Stimulated activated CD8-positive, alpha-beta memory T cell treated with anti-CD3 and anti-CD28 coated beads, Interleukin-4, amount 100 ng/mL, for 4 hours (primary cell): ENCODE results near the gene GGT1.
"Not testable (repeated sequence)": the region's sequence is repeated elsewhere in the genome, so short reads cannot be mapped to it uniquely, and the experiment has no call there.

Experiments
- DNase-seq, 2 donors: peaks; one replicate each; pipeline ENCODE4 v3.0.0-alpha.2; 2020; ENCODE audit warnings: low read depth in 2 of 2, low spot score in 1 of 2

Gene GGT1

GRCh38 chr22:24633231-24634023 lies 30.4 kb downstream of the GGT1 start:
- DNase-seq, result not testable (repeated sequence)

- DNase-seq, result not testable (repeated sequence)
These were observed 31.9 kb downstream of the GGT1 start for GRCh38 chr22:24634776-24635389.

GRCh38 chr22:24636513-24636912 lies 33.5 kb downstream of the GGT1 start:
- not testable (repeated sequence) for DNase-seq

DNA sequence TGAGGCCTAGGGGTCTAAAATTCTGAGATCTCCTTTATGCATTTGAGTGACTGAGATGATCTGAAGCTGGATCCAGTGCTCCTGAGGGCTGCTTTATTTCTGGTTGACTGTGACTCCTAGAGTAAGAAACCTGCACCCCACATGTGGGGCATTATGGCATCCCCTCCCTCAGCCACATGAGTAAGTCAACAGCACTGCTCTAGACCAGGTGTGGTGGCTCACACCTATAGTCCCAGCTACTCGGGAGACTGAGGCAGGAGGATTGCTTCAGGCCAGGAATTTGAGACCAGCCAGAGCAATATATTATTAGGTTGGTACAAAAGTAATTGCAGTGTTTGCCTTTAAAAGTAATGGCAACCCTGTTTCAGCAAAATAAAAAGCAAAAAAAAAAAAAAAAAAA lies 39.3 kb downstream of the GGT1 start:
- DNase-seq, result not testable (repeated sequence)

GRCh38 chr22:24644409-24644808 lies 41.4 kb downstream of the GGT1 start:
- DNase-seq, result not testable (repeated sequence)

DNA sequence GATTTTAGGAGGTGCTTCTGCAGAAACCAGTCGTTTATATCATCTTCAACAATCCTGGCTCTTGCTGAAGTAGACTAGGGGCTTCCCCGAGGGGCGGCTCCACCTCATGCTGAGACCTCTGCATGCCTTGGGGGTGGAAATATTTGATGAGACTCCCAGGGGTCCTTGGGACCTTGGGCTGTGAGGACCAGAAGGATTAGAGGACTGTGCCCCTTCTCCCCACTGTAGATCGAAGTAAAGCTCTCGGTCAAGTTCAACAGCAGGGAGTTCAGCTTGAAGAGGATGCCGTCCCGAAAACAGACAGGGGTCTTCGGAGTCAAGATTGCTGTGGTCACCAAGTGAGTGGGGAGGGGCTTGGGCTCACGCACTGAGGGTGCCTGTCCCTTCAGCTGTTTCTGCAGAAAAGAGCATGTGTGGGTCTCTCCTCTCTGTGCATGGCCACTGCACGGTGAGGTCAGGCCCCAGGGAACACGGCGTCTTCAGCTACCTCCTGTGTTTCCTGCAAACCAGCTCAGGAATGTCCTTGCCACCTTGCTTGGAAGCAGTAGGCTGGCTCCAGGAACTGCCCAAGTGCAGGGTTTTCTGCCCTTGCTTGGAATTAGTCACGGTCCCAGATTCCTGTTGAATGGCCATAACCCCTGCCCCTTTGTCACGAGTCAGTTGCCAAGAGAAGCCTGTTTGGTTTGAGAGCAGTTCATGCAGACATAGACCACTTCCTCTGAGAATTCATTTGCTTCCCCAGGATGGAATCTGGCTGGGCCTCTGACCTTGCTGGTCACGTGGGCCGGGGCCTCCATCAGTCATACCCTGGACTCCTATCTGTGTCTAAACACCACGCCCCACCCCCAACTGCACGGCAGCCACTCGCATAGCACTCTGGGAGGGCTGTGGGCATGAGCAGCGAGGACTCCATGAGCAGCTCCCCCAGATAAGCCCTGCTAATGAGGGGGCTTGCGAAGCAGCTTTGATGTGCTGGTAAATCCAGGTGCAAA lies 42.7 kb downstream of the GGT1 start:
- DNase-seq, result not testable (repeated sequence)

- DNase-seq, result not testable (repeated sequence)
These were observed 43.8 kb downstream of the GGT1 start for GRCh38 chr22:24646756-24647155.

DNA sequence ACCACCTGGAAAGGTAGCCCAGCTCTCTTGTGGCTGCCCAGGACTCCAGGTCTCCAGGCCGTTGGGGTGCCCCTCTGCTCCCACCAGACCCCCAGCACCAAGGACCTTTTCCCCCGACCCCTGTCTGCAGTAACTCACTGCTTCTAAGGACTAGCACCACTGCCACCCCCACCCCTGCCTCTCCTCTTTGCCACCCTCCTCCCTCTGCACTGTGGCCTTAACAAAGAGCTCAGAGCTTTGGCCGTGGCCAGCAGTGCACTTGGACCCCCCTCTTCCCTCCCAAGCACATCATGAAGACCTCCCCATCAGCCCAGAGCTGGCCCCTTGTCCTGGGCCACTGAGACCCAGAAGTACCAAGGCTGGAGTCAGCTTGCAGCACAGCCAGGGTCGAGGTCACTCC lies 46.4 kb downstream of the GGT1 start:
- not testable (repeated sequence) for DNase-seq

GRCh38 chr22:24650884-24651283 lies 47.9 kb downstream of the GGT1 start:
- DNase-seq, result peak; percentile 3 to 4

DNA sequence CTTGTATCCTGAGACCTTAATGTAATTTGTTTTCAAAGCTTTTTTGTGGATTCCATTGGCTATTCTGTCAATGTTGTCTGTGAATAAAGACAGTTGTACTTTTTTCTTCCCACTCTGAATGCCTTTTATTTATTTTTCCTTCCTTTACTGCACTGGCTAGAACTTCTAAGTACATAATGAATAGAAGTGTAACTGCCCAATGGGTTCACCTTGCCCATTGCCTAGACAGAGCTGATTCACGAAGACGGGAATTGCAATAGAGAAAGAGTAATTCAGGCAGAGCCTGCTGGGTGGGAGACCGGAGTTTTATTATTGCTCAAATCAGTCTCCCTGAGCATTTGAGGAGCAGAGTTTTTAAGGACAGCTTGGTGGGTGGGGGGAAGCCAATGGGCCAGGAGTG lies 62.4 kb downstream of the GGT1 start:
- not testable (repeated sequence) for DNase-seq

- not testable (repeated sequence) for DNase-seq
These were observed 64.9 kb downstream of the GGT1 start for GRCh38 chr22:24667904-24668303.

DNA sequence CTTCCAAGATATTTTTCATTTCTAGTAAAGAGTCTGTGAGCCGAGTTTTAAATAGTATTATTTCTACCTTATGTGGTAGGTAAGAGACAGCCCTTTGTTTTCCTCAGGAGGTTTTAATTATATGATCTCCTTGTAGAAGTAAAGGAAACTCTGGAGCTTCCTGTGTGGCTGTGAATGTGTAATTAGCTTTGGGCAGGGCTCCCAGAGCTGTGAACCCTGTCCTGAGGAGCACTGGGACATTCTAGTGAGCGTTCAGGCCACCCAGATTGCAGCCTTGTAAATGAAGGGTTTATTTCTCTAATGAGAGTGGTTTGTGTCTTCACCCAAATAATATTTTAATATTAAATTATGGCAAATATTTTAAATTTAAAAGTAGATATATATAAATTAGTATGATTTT lies 69.5 kb downstream of the GGT1 start:
- not testable (repeated sequence) for DNase-seq
